ENCODE measurements around the gene MAPK11.

- TF ChIP-seq SIN3A (IDR thresholded peaks at IDR 0.05; ENCODE audit: borderline replicate concordance, insufficient read depth, low read length) (no peak), POLR2AphosphoS5 (IDR thresholded peaks at IDR 0.05; ENCODE audit: low read depth, low read length) (no peak), TAF1 (IDR thresholded peaks at IDR 0.05; ENCODE audit: borderline replicate concordance, insufficient read depth, low read length) (no peak), REST (IDR thresholded peaks at IDR 0.05; ENCODE audit: insufficient read depth in 1 of 2, low read depth in 2 of 2, low read length in 2 of 2) (no peak), FOXP2 (optimal IDR thresholded peaks at IDR 0.05; ENCODE audit: borderline replicate concordance, extremely low read depth, extremely low read length, insufficient read depth) (no peak)
Observed at GRCh38 chr22:50226063-50226874, 43.9 kb downstream of the MAPK11 start.

Data from PFSK-1 (cell line).